NT2/D1 (cell line): ENCODE measurements around the gene FAM186B.

ENCODE experiments used
- YY1 ChIP-seq: IDR thresholded peaks from 2 replicates; pipeline ENCODE4 v1.6.1; 2011; ENCODE audit not compliant: insufficient read length, insufficient read depth
- ZNF274 ChIP-seq: IDR thresholded peaks from 2 replicates; pipeline ENCODE4 v1.6.1; 2011; ENCODE audit warnings: mild to moderate bottlenecking, low read depth, low read length

DNA sequence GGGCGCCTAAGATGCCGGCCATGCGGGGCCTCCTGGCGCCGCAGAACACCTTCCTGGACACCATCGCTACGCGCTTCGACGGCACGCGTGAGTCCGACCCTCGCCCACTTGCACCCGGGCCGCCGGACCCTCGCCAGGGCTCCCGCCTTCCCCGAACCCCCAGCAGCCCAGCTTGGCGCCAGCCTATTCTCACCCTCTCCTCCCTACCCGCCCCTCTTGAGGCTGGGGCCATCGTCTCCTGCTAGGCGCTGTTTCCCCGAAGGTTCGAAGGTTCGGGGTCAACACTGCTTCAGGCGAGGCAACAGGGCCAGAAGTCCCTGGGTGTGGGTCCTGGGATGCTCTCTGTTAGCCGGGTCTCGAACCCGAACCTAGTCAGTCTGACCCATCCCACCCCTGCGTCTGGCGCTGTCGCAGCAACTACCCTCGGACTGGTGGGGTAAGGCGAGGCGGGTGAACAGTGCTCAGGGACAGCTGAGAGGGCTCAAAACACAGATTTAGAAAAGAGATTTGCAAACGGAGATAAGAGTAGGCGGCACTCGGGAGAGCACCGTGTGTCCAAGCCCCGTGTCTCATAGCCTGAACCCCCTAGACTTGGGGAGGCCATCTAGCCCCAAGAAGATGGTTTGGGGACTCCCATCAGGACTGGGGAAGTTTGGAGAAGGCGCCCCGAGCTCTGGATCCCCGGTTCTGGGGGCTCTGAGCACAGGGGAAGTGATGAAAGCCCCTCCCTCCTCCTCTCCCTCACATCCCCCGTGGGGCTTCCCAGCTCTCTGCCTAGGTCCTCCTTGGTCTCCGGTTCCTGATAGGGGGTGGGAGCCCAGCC, 65.8 kb downstream of the FAM186B start:
- TF ChIP-seq ZNF274, result no peak
- TF ChIP-seq YY1, result no peak
